Sciatic nerve (tissue), 1 donor: ENCODE results near the gene LRSAM1. TPM values are rescaled to one million over a fixed set of nuclear protein-coding genes. Genes with fewer than 3 reads are reported as not detected.

Experiments used
- total RNA-seq: library from RNA; stranded (reverse); fragmentation: NEBNext Ultra II Directional; extraction: Animal tissue kit (Norgen Biotek cat#: 25700); gene quantifications from one replicate; pipeline ENCODE4 v1.2.1, GENCODE V29; 2021
- donor health status: DM: no; HTN: no; CAD: no.

Gene LRSAM1
- total RNA-seq, 1 donor from 2014 or later, result 27.0 TPM

Other genes with a start within 250 kb of the LRSAM1 start
- gene GARNL3, start 186.7 kb upstream of the LRSAM1 start, total RNA-seq, result 33.7 TPM
- gene SLC2A8, start 54.3 kb upstream of the LRSAM1 start, total RNA-seq, result 22.5 TPM
- 12.8 TPM for gene ZNF79, start 27.1 kb upstream of the LRSAM1 start, total RNA-seq
- gene RPL12, start 104 bp upstream of the LRSAM1 start, total RNA-seq, result 894 TPM
- 113 TPM for gene STXBP1, start 160.8 kb downstream of the LRSAM1 start, total RNA-seq